Myocyte (in vitro differentiated cells): ENCODE results near the gene CNPY4. TPM values are rescaled to one million over a fixed set of nuclear protein-coding genes. Genes with fewer than 3 reads are reported as not detected.

Experiments
- DNase-seq: peaks from one replicate; pipeline ENCODE4 v3.0.0-alpha.2; 2012; ENCODE audit warnings: low read depth
- microRNA counts: library from miRNA; unstranded; fragments of <30 nt; microRNA quantifications from one replicate; lab custom pipeline; 2016
- microRNA-seq: library from miRNA; unstranded; fragments of <30 nt; microRNA quantifications from one replicate; pipeline ENCODE4, GENCODE V29; 2016
- total RNA-seq: library from RNA; depleted of rRNA; stranded (reverse); fragments of >200 nt; gene quantifications from 2 replicates; pipeline ENCODE4 v1.2.3, GENCODE V29; 2014

CNPY4 gene
- total RNA-seq, 1 donor from 2014 or later = 14.0 TPM

DNA sequence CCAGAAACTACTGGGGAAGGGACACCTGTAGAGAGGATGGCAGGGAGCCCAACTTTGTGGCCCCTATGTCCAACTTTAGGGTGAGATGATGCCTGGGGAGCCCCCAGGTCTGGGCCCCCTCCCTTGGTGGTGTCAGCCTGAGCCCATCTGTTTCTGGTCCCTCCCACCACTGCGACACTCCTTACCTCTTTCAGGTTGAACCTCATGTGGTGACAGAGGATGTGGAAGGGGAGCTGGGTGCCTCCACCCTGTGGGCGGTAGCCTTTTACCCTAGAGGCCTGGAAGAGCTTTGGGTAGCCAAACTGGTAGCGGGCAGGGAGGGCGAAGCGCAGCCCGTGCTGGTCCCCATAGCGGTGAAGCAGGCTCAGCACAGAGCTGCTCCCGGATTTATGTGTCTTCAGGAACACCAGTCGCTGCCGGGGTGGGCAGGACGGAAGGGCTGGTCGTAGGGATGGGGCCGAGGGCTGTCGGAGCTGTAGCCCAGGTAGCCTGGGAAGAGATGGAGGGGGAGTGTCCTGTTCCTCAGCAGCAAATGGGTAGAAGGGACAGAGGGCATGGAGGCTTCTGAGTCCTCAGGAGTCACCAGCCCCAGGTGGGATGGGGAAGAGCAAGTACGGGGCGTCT is 47.0 kb downstream of the CNPY4 start:
- DNase-seq = no peak

DNA sequence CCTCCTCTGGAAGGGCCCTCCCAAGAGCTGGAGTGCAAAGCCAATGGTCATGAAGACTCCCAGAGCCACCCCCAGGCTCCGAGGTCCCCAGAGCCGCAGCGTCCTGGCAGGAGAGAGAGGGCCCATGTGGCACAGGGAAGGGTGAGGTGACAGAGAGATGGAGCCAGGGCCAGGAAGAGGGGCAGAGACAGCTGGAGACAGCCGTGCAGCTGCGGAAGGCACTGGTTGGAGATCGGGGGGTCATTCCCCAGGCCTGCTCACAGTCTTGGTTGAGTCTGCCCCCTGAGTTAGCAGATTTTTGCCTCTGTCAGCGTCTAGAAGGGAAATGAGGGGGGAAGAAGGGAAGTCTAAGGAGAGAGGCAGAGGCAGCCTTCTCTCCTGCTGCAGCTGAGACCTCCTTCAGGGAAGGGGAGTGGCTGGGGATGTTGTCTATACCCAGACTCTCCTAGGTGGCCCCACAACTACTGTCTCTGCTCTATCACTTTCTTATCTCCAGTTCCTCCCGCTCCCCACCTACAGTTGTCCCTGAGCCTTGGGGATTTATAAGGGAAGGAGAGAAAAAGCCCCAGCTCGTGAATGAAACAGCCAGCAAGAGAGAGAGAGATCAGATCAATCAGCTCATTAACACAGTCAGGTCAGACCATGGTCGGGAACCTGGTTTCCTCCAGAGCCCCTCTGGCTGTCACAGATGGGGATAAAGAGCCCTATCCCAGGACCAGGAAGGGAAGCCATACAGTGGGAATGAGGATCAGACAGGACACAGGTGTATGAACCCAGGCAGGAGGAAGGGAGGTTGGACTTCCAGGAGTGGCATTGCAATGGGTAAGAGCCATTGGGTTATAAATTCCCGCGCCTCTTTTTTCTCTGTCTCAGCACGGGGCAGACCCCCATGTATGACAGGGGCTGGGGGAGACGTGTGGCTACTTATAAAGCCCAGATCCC is 47.8 kb downstream of the CNPY4 start:
- no peak for DNase-seq

DNA sequence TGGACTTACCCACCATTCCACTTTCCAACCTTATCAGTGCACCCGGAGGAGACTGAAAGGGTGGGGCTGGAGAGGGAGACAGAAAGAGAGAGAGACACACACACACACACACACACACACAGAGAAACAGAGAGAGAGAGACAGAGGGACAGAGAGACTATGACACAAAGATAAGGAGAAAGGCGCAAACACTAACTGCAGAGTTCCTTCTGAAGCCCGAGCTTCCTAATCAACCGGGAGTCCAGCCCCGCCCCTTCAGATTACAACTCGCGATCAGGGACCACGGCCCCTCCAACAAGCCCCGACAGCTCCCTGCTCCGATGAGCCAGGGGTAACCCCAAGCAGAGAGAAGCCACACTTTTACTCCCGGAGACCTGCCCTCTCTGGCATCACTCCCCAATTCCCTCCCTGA is 48.5 kb downstream of the CNPY4 start:
- peak; percentile 30 for DNase-seq

DNA sequence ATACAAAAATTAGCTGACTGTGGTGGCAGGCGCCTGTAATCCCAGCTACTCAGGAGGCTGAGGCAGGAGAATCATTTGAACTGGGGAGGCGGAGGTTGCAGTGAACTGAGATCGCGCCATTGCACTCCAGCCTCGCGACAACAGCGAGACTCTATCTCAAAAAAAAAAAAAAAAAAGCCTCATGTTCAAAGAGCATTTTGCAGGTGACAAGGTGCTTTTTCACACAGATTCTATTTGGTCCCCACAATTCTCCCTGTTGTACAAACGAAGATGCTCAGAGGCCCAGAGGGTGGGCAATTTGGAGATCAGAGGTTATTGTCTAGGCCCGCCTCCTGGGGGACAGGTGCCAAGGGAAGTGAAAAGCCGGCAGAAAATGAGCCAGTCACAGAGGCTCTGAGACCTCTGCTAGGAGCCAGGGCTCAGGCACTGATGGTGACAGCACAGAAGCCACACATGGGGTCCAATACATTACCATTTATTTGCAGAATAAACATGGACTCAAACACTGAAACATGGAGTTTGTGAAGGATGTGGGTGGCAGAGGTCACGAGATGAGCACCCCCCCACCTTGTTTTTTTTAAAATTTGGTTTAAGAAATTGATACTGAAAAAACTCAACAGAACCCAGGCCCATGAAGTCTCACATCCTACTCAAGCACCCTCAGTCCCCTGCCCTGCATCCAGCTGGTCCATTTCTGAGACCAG is 49.9 kb downstream of the CNPY4 start:
- no peak for DNase-seq

DNA sequence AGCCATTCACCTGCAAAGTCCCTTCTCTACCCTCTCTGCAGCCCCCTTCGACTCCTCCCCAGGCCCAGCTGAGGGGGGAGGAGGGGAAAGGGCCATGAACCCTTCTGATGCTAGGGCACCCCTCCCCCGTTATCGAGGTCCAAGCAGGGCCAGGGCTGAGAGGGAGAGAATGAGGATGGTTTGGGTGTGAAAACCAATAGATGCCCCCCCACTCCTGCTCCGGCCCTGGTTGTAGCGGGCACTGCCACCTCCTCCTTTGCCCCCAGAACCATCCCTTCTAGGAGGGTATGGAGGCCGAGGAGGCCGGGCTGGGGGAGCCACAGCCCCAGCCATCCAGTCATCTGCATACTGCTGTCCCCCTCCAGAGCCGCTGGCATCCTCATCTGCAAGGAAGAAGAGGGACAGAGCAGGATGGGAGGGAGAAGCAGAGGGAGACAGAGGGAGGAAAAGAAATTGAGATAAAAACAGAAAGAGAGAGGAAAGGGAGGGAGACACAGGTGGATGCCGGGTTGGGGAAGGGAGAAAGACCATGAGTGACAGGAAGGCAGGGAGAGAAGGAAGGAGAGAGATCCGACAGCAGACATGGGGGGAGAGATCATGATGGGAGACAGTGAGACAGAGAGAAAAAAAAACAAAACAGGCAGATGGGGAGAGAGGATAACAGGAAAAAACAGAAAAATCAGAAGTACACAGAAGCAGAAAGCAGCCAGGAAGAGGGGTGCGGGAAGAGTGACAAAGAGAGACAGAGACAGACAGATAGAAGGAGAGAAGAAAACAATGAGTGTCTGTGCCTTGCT is 50.9 kb downstream of the CNPY4 start:
- DNase-seq = no peak

DNA sequence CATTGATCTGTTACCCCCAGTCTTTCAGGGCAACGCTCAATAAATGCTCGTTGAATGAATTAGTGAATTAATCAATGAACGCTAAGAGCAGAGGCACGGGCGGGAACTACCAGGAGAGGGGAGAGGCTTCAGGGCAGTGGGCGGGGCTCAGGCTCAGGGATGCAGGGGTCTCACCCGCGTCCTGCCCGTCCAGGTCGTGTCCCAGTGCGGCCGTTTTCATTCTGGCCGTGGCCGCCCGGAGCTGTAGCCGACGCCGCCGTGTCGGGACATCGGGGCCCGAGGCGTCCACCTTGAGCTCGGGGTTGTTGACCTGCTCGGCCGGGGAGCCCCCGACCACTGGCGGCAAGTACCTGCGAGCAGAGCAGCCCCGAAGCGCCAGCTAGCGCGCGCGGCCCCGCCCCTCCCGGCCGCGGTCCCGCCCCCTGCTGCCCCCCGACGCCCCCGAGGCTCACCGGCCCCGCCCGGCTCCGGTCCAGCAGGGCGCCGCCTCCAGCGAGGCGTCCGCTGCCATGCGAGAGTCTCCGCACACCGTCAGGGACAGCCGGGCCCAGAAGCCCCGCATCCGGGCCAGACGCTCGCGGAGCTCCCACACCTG is 51.8 kb downstream of the CNPY4 start:
- no peak for DNase-seq

DNA sequence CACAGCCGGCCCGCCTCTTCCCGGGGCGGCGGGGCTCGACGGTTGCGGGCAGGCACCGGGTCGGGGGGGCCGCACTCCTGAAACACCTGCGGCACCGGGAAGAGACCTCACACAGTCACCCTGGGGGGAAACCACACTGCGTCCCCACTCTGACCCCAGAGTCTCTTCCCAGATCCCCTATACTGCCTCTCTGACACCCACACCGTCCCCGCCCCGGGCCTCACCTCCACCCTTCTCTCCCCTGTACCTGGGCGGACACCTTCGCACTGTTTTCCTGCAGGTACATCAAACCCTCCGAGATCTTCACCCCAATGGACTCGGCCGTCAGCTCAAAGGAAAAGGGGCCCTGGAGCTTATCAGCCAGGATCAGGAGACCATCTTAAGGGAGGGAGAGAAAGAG is 52.4 kb downstream of the CNPY4 start:
- DNase-seq = no peak

DNA sequence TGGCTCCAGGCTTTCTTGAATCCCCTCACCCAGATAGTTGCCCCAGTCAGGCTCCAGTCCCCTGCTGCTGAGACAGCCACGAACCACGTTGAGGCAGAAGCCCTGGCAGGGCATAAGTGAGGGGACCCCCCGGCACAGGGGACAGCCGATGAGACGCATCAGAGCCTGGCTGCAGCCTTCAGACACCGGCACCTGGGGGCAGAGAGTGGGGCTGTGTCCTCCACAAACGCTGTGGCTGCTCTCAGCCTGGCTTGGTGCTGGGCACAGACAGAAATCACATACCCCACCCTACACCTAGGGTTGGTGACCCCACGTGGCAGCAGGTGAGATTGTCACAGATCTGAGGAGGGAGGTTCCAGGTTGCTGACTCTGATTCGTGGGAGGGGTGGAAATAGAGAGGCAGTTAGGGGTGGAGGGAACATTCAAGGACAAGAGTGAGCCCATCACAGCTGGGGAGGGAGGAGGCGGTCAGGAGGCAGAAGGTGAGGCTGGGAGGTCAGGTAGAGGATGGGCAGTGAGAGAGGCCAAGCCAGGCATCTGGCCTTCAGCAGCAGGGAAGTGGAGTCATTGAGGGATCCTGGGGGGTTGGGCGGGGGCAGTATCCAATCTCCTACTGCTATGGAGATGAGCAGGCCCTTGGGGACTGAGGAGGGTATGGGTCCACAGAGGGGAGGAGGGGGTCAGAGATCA is 54.5 kb downstream of the CNPY4 start:
- DNase-seq = no peak

DNA sequence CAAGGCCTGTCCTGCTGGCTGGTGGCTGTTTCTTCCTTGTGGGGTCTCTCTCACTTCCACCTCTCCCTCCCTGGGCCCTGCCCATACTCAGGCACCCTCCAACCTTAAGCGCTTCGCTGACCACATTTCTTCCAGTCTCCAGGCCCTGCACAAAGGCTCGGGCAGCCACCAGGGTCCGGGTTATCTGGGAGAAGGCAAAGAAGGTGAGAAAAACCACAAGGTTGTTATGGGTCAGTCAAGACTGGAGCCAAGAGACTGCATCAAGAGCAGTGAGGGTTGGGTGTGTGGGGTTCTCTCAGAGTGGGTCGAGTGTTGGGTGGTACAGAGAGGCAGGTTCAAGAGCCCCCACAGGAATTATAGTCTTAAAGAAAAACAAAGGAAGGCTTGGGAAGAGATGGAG is 55.1 kb downstream of the CNPY4 start:
- DNase-seq = no peak

MicroRNAs encoded within 50 kb of the gene (microRNA counts, 767-probe panel; counts per million panel counts)
- microRNA hsa-miR-106b-5p (lab: Ali Mortazavi, UCI) (8,558 counts per million, percentile 25 among the panel's probes with 10 or more counts), microRNA hsa-miR-25-3p (lab: Ali Mortazavi, UCI) (11,982 counts per million, percentile 56 among the panel's probes with 10 or more counts), microRNA hsa-miR-93-5p (lab: Ali Mortazavi, UCI) (12,230 counts per million, percentile 58 among the panel's probes with 10 or more counts)

Small RNAs within 50 kb of the gene (microRNA-seq; reads per million reads assigned to microRNA genes)
- 2,886 reads per million, percentile 90 among the genes with 10 or more reads in this experiment for gene MIR106B
- 124 reads per million, percentile 59 among the genes with 10 or more reads in this experiment for gene MIR25
- not detected for gene MIR4658
- gene MIR93 = 1,855 reads per million, percentile 86 among the genes with 10 or more reads in this experiment

Other genes with a start within 250 kb of the CNPY4 start
- not detected in 2 replicates for gene OR2AE1, start 242.6 kb upstream of the CNPY4 start, total RNA-seq
- gene TRIM4, start 200.1 kb upstream of the CNPY4 start, total RNA-seq = 20.2 and 20.5 TPM in 2 replicates
- not detected in 2 replicates for gene GJC3, start 190.0 kb upstream of the CNPY4 start, total RNA-seq
- gene AZGP1, start 143.6 kb upstream of the CNPY4 start, total RNA-seq = not detected in 2 replicates
- gene ZKSCAN1, start 104.0 kb upstream of the CNPY4 start, total RNA-seq = 27.5 and 34.2 TPM in 2 replicates
- 25.2 and 27.2 TPM in 2 replicates for gene ZSCAN21, start 69.9 kb upstream of the CNPY4 start, total RNA-seq
- 40.7 and 61.3 TPM in 2 replicates for gene ZNF3, start 37.9 kb upstream of the CNPY4 start, total RNA-seq
- gene COPS6, start 30.7 kb upstream of the CNPY4 start, total RNA-seq = 52.9 and 56.0 TPM in 2 replicates
- gene MCM7, start 18.2 kb upstream of the CNPY4 start, total RNA-seq = 23.2 and 31.1 TPM in 2 replicates
- gene AP4M1, start 18.0 kb upstream of the CNPY4 start, total RNA-seq = 38.5 and 51.7 TPM in 2 replicates
- 58.8 and 76.8 TPM in 2 replicates for gene TAF6, start 276 bp upstream of the CNPY4 start, total RNA-seq
- gene MBLAC1, start 7.3 kb downstream of the CNPY4 start, total RNA-seq = 3.5 and 4.5 TPM in 2 replicates
- gene LAMTOR4, start 29.3 kb downstream of the CNPY4 start, total RNA-seq = 117 and 139 TPM in 2 replicates
- gene TRAPPC14, start 39.1 kb downstream of the CNPY4 start, total RNA-seq = 11.2 and 12.7 TPM in 2 replicates
- gene GAL3ST4, start 49.0 kb downstream of the CNPY4 start, total RNA-seq = 4.4 and 4.8 TPM in 2 replicates
- 60.4 and 65.3 TPM in 2 replicates for gene GPC2, start 57.7 kb downstream of the CNPY4 start, total RNA-seq
- 0.31 TPM in 1 of 2 replicates, not detected in the other for gene STAG3, start 58.3 kb downstream of the CNPY4 start, total RNA-seq
- not detected in 2 replicates for gene PVRIG, start 100.3 kb downstream of the CNPY4 start, total RNA-seq
- not detected in 2 replicates for gene SPDYE3, start 188.1 kb downstream of the CNPY4 start, total RNA-seq
- 10.7 and 11.0 TPM in 2 replicates for gene PILRB, start 238.5 kb downstream of the CNPY4 start, total RNA-seq